NB4 (cell line): ENCODE data around the gene H6PD.

ENCODE experiments used
- DNase-seq: peaks from one replicate; pipeline ENCODE4 v3.0.0; 2010; ENCODE audit warnings: low read depth
- H3K4me3 ChIP-seq: one replicate; pipeline ENCODE4 v1.5.1; 2011; ENCODE audit warnings: mild to moderate bottlenecking, low read depth, low read length, moderate library complexity
- MYC ChIP-seq: IDR thresholded peaks from 2 replicates; pipeline ENCODE4 v1.6.1; 2011; ENCODE audit warnings: low read depth, low read length
- POLR2A ChIP-seq: IDR thresholded peaks from 2 replicates; pipeline ENCODE4 v1.6.1; 2011; ENCODE audit warnings: mild to moderate bottlenecking; ENCODE audit not compliant: insufficient read length; ENCODE audit errors: extremely low read depth
- TF ChIP-seq, protein P1 (sequence below): IDR thresholded peaks from 2 replicates; pipeline ENCODE4 v1.6.1; 2011; ENCODE audit warnings: low read depth, low read length
- TF ChIP-seq, protein P2 (sequence below): IDR thresholded peaks from one replicate; pipeline ENCODE4 v1.5.1; 2012; ENCODE audit warnings: low read depth, low read length

The H6PD gene

DNA sequence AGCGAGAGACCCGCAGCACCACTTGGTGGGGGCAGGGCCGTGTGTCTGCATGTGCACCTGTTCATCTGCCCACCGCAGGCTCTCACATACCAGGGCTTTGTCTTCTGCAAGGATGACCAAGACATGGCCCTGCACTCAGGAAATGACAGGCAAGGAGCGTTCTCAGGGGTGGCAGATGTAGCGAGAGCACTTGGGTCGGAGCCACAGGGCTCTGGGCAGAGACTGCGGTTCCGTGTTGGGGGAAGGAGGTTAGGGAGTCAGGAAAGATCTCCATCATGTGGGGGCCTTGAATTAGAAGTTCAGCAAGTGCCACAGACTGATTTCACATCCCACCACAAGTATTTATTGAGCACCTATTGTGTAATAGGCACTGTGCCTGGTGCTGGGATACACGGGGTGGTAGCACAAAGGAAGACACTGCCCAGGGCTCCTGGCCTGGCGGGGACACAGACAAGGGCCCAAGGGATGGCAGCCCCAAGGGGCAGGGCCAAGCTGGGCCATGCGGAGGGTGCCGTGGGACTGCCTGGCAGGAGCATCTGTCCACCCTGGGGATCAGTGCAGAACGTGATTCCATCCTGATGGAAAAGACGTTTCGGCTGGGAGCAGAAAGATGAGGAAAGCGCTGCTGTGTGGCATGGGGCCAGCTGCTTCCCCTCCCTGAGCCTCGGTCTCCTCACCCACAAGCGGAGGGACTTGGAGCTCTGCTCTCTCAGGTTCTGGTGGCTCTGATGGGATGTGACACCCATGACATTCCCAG, 46.7 kb downstream of the H6PD start:
- TF ChIP-seq, protein P1, sequence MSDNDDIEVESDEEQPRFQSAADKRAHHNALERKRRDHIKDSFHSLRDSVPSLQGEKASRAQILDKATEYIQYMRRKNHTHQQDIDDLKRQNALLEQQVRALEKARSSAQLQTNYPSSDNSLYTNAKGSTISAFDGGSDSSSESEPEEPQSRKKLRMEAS = no peak
- TF ChIP-seq POLR2A (no peak), MYC (no peak)
- TF ChIP-seq, protein P2, sequence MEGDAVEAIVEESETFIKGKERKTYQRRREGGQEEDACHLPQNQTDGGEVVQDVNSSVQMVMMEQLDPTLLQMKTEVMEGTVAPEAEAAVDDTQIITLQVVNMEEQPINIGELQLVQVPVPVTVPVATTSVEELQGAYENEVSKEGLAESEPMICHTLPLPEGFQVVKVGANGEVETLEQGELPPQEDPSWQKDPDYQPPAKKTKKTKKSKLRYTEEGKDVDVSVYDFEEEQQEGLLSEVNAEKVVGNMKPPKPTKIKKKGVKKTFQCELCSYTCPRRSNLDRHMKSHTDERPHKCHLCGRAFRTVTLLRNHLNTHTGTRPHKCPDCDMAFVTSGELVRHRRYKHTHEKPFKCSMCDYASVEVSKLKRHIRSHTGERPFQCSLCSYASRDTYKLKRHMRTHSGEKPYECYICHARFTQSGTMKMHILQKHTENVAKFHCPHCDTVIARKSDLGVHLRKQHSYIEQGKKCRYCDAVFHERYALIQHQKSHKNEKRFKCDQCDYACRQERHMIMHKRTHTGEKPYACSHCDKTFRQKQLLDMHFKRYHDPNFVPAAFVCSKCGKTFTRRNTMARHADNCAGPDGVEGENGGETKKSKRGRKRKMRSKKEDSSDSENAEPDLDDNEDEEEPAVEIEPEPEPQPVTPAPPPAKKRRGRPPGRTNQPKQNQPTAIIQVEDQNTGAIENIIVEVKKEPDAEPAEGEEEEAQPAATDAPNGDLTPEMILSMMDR = no peak
- H3K4me3 ChIP-seq = no peak overlapping the region
- DNase-seq = no peak

DNA sequence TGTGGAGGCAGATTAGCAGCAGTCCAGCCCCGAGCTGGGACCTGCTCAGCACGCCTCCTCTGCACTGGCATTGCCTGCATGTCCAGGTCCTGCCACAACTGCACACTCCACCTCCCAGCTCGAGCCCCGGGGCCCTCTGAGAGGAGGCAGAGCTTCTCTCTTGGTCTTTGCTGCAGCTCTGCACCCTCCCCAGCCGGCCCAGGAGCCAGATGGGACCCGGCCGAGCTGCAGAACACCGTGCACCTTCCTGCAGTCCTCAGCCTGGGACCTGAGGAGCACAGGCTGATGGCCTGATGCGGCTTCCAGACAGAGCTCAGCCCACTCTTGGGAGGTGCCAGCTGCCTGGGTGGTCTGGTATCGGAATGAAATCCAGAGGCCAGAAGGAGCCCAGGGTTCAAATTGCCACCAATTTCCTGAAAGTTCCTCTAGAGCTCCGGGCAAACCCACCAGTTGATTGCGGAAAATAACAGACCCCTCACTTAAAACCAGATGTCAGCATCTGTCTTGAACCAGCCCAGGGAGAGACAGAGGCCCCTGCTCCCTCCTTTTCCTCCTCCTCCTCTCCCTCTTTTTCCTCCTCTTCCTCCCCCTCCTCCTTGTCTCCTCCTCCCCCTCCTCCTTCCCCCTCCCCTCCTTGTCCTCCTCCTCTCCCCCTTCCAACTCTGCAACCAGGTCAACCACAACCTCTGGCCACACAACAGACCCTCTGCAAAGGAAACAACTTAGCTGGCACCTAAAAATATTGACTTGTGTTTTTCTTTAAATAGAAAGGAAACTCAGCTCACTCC, 47.5 kb downstream of the H6PD start:
- TF ChIP-seq, protein P2 = no peak
- TF ChIP-seq MYC (no peak), POLR2A (no peak)
- TF ChIP-seq, protein P1 = no peak
- H3K4me3 ChIP-seq = no peak overlapping the region
- no peak for DNase-seq

DNA sequence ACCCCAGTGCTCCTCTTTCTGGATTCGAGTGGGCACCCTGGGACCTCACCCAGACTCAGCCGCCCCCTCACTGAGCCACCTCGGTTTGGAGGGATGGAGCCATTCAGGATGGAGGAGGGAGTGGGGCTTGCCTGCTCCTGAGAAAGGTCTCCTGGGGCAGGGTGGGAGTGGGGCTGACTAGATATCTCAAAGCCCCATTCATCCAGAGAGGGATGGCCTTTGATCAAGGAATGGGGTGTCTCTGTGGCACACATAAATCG, 48.1 kb downstream of the H6PD start:
- H3K4me3 ChIP-seq = no peak overlapping the region
- TF ChIP-seq, protein P1 = no peak
- TF ChIP-seq POLR2A = no peak
- TF ChIP-seq, protein P2 = no peak
- no peak for TF ChIP-seq MYC
- DNase-seq = no peak

DNA sequence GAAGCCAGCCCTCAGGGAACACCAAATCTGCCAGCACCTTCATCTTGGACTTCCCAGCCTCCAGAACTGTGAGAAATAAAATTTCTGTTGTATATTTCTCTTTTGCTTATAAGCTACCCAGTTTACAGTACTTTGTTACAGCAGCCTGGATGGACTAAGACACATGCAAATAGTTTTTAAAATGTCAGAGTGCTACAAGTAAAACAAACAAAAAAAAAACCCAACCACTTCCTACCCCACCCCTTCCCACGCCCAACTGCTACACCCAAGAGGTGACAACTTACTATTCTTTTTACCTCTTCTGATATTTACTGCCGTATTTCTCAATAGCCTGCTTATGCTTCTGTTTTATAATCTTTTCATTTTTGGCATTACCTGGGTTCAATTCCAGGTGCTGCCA, 49.5 kb downstream of the H6PD start:
- TF ChIP-seq, protein P1 = no peak
- TF ChIP-seq, protein P2 = no peak
- TF ChIP-seq MYC (no peak), POLR2A (no peak)
- DNase-seq = no peak
- H3K4me3 ChIP-seq = no peak overlapping the region

DNA sequence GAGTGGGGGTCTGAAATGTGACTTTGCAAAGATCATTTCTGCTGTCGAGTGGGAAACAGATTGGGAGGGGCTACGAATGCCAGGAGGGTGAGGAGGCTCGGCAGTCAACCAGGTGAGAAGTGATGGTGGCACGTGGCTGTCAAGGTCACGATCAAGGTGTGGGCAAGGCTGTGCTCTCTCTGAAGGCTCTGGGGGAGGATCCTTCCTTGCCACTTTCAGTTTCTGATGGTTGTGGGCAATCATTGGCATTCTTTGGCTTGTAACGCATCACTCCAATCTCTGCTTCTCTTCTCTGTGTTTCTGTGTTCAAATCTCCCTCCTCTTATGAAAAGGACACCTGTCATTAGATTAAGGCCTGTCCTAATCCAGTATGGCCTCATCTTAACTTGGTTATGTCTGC, 52.0 kb downstream of the H6PD start:
- no peak for DNase-seq
- H3K4me3 ChIP-seq = no peak overlapping the region
- TF ChIP-seq, protein P2 = no peak
- TF ChIP-seq MYC (no peak), POLR2A (no peak)
- TF ChIP-seq, protein P1 = no peak
